Activated CD4-positive, alpha-beta T cell treated with anti-CD3 and anti-CD28 coated beads, Interleukin-2, amount 10 ng/mL, durations not matched to agents 24 days and 14 days (primary cell): ENCODE measurements around the gene SLC35F1. TPM values are rescaled to one million over a fixed set of nuclear protein-coding genes. Genes with fewer than 3 reads are reported as not detected.

Experiments
- DNase-seq: peaks from one replicate; pipeline ENCODE4 v3.0.0; 2022
- H3K27ac Mint-ChIP-seq: one replicate; pipeline ENCODE4 v1.8.0; 2022; ENCODE audit warnings: mild to moderate bottlenecking, mixed read lengths
- H3K27me3 Mint-ChIP-seq: one replicate; pipeline ENCODE4 v1.8.0; 2022; ENCODE audit warnings: mixed read lengths
- H3K36me3 Mint-ChIP-seq: one replicate; pipeline ENCODE4 v1.8.0; 2022; ENCODE audit warnings: low read depth, mild to moderate bottlenecking, mixed read lengths
- H3K4me1 Mint-ChIP-seq: one replicate; pipeline ENCODE4 v1.8.0; 2021; ENCODE audit warnings: mixed read lengths
- H3K4me3 Mint-ChIP-seq: one replicate; pipeline ENCODE4 v1.8.0; 2022; ENCODE audit warnings: mild to moderate bottlenecking, moderate library complexity, mixed read lengths
- H3K9me3 Mint-ChIP-seq: one replicate; pipeline ENCODE4 v1.8.0; 2021; ENCODE audit warnings: mixed read lengths
- intact Hi-C: fragments of 100-400 bp; cut with micrococcal nuclease; formaldehyde crosslinking; loops from one replicate; pipeline ENCODE4 v1.15.1; 2023
- total RNA-seq: library from RNA; stranded (reverse); gene quantifications from 2 replicates; pipeline ENCODE4 v1.2.3, GENCODE V29; 2022

SLC35F1 gene
- total RNA-seq, 1 donor from 2014 or later: 0.05 TPM

DNA sequence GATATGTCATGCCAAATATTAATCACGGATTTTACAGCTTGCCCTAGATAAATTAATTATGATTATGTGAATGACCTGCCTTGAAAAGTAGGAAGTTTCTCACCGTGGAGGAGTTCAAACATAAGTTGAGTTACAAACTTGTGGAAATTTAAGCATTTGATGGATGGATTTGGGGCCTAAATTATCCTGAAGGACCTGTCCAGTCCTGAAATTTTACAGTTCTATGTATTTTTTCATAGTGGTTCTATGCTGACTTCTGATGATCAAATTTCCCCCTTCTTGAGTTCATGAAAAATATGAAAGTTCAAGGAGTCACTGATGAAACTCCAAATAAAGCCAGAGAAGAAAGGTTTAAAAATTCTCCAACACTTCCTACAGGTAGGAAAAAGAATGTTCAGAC, 178.6 kb downstream of the SLC35F1 start:
- Mint-ChIP-seq H3K27ac (no peak overlapping the region), H3K4me1 (no peaks in the 10 kb centered on the region), H3K36me3 (no peaks in the 10 kb centered on the region), H3K27me3 (peaks cover 3% of the 10 kb centered on the region), H3K9me3 (no peaks in the 10 kb centered on the region), H3K4me3 (no peak overlapping the region)
- DNase-seq: no peak
- intact Hi-C loops: no loop called here

DNA sequence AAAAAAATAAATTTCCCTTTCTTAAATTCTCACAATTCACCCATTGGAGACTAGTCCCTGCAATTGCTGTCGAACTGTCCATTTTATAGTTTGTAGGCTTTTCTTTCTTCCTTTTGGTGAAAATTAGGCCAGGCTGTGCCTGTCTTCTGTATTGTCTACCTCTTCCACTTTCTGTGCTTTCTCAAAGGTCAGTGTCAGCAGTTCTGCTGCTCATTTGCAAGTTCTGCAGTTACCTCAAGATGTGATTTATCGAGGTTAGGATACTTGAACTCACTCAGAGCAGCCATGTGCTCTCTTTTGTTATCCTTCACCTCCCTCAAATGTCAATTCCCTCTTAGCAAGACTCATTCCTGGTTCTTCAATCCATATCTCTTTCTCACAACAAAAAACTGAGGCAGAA, 179.1 kb downstream of the SLC35F1 start:
- H3K27ac Mint-ChIP-seq: no peak overlapping the region
- H3K4me3 Mint-ChIP-seq: no peak overlapping the region
- intact Hi-C loops: no loop called here
- H3K36me3 Mint-ChIP-seq: no peaks in the 10 kb centered on the region
- no peaks in the 10 kb centered on the region for H3K4me1 Mint-ChIP-seq
- H3K27me3 Mint-ChIP-seq: peaks cover 3% of the 10 kb centered on the region
- no peak for DNase-seq
- no peaks in the 10 kb centered on the region for H3K9me3 Mint-ChIP-seq

DNA sequence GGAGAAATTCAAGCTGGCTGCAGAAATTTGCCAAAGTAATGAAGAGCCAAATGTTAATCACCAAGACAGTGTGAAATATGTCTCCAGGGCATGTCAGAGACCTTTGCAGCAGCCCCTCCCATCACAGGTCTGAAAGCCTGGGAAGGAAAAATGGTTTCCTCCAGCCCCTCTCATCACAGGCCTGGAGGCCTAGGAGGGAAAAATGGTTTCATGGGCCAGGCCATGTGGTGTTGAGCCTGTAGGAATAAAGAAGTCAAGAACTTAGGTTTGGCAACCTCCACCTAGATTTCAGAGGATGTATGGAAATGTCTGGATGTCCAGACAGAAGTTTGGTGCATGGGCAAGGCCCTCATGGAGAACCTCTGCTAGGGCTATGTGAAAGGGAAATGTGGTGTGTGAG, 185.0 kb downstream of the SLC35F1 start:
- intact Hi-C loops: no loop called here
- H3K9me3 Mint-ChIP-seq: peaks cover 11% of the 10 kb centered on the region
- no peak for DNase-seq
- H3K27ac Mint-ChIP-seq: no peak overlapping the region
- no peak overlapping the region for H3K4me3 Mint-ChIP-seq
- H3K4me1 Mint-ChIP-seq: no peaks in the 10 kb centered on the region
- no peaks in the 10 kb centered on the region for H3K36me3 Mint-ChIP-seq
- no peaks in the 10 kb centered on the region for H3K27me3 Mint-ChIP-seq

DNA sequence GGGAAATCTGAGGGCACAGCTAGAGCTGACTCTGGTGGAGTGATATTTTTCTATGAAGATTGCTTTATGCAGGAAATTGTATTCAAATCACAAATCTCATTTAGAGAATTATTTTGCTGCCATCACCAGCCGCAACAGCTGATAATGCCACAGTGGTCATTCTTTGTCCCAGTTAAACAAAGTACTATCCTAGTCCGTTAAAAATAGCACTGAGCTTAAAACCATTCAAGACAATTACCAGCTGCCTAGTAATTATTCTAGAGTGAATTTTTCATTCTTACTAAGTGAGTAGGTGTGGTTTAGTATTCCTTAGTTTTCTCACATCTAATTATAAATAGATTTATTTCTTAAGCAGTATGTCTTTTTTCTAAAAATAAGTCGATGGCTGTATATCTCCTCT, 190.5 kb downstream of the SLC35F1 start:
- Mint-ChIP-seq H3K9me3 (peaks cover 7% of the 10 kb centered on the region), H3K27ac (no peak overlapping the region), H3K27me3 (no peaks in the 10 kb centered on the region), H3K4me3 (no peak overlapping the region), H3K36me3 (no peaks in the 10 kb centered on the region), H3K4me1 (no peaks in the 10 kb centered on the region)
- DNase-seq: no peak
- intact Hi-C loops: no loop called here

DNA sequence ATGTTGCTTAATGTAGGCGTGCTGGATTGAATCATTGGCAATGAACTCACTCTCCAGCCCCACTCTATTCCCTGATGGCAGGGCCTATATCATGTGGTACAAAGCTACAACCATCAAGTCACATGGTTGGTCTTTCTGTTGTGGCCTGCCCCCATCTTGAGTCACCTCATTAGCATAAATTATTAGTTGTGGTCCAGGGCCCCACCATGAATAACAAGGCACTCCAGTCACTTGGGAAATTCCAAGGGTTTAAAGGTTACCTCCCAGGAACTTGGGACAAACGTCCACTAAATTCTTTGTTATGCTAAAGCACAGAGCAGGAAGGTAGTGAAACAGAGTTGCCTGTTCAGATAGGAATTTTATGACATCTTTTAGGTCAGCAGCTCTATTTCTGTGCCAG, 193.7 kb downstream of the SLC35F1 start:
- Mint-ChIP-seq H3K27ac (no peak overlapping the region), H3K4me1 (no peaks in the 10 kb centered on the region), H3K36me3 (no peaks in the 10 kb centered on the region), H3K9me3 (no peaks in the 10 kb centered on the region), H3K27me3 (no peaks in the 10 kb centered on the region), H3K4me3 (no peak overlapping the region)
- intact Hi-C loops: no loop called here
- no peak for DNase-seq

DNA sequence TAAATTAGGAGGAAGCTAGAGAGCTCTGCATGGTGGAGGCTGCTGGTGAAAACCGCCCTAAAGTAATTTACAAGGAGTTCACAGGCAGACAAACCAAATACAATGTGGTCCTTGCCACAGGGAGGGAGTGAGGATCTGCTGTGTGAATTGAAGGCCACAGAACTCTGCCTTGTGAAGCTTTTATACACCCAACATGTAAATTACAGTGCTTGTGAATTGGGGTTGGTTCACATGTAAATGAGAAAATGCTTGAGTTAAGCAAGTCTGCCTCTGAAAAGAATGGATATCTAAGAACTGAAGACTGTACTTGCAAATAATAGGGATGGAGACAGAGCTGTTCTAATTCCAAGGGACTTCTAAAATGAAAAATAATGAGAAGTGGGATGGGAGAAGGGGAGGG, 194.2 kb downstream of the SLC35F1 start:
- H3K4me3 Mint-ChIP-seq: no peak overlapping the region
- DNase-seq: no peak
- no peaks in the 10 kb centered on the region for H3K36me3 Mint-ChIP-seq
- intact Hi-C loops: no loop called here
- no peaks in the 10 kb centered on the region for H3K4me1 Mint-ChIP-seq
- no peak overlapping the region for H3K27ac Mint-ChIP-seq
- no peaks in the 10 kb centered on the region for H3K9me3 Mint-ChIP-seq
- H3K27me3 Mint-ChIP-seq: no peaks in the 10 kb centered on the region

DNA sequence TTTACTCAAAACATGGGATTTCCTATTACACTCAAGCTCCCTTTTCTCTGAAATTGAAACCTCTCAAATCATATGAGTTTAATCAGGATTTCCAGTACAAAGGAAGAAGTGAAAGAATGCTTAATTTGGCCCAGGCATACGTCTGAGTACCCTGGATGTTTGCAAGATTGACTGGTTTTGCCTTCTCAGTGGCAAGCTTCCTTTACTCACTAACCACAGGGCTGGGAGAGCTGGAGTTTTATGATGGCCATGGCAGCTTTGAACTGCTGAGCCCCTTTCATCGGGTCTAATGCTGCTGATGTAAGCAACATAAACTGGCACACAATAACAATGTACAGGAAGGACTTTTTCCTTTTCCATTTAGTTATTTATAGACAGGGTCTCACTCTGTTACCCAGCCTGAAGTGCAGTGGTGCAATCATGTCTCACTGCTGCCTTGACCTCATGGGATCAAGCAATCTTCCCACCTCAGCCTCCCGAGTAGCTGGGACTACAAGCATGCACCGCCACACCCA, 194.8 kb downstream of the SLC35F1 start:
- H3K9me3 Mint-ChIP-seq: no peaks in the 10 kb centered on the region
- no peak overlapping the region for H3K4me3 Mint-ChIP-seq
- no peaks in the 10 kb centered on the region for H3K4me1 Mint-ChIP-seq
- no peaks in the 10 kb centered on the region for H3K36me3 Mint-ChIP-seq
- DNase-seq: no peak
- H3K27me3 Mint-ChIP-seq: no peaks in the 10 kb centered on the region
- no peak overlapping the region for H3K27ac Mint-ChIP-seq
- intact Hi-C loops: no loop called here

DNA sequence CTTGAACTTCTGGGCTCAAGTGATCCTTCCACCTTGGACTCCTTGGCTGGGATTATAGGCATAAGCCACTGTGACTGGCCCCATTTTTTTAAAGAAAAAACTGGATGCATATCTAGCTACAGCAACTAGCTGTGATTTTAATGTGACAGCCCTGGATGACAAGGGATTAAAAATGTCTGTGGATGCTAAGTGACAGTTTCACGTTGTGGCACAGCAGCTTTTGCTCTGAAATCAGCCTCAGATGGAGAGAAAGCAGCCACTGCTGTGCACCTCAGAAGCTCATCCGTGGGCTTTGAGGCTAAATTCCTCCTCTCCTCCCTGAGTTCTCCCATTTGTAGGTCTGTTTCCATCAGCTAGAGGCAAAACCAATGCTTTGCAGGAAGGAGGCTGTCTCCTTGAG, 195.3 kb downstream of the SLC35F1 start:
- H3K4me1 Mint-ChIP-seq: no peaks in the 10 kb centered on the region
- H3K36me3 Mint-ChIP-seq: no peaks in the 10 kb centered on the region
- no peak for DNase-seq
- intact Hi-C loops: no loop called here
- H3K27me3 Mint-ChIP-seq: no peaks in the 10 kb centered on the region
- H3K27ac Mint-ChIP-seq: no peak overlapping the region
- no peak overlapping the region for H3K4me3 Mint-ChIP-seq
- no peaks in the 10 kb centered on the region for H3K9me3 Mint-ChIP-seq

DNA sequence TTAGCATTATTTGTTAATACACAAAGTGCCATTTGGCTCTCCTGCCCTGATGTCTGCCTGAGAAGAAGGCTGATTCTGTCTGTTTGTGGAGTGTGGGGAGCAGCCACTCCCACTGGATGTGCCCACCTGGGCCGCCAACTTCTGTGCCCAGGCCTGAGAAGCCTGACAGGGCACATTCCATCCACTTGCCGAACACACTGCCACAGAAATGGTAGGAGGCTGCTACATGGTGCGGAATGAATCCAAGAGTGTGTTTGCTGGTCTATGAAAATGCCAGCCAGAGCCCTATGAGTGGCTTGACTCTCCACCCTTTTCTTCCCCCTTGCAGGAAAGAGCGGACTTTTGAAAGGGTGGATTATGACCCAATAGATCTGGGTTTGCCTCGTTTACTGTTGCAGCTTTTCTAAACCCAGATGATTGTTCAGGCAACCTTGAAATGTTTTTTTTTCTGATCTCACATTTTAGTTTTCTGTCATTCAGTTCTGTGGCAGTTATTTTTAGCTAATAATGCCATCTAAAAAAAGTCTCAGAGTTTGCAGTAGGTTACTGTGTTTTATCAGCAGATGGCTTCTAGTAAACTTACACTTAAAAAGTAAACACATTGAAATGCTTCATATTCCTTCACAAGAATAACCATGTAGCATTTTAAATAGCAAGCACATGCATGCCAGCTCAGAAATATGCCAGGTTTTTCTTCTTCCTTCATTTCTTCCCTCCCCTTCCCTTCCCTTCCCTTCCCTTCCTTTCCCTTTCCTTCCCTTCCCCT, 196.5 kb downstream of the SLC35F1 start:
- no peak for DNase-seq
- H3K27ac Mint-ChIP-seq: no peak overlapping the region
- no peaks in the 10 kb centered on the region for H3K27me3 Mint-ChIP-seq
- no peaks in the 10 kb centered on the region for H3K36me3 Mint-ChIP-seq
- intact Hi-C loops: no loop called here
- H3K4me3 Mint-ChIP-seq: no peak overlapping the region
- no peaks in the 10 kb centered on the region for H3K9me3 Mint-ChIP-seq
- H3K4me1 Mint-ChIP-seq: no peaks in the 10 kb centered on the region

DNA sequence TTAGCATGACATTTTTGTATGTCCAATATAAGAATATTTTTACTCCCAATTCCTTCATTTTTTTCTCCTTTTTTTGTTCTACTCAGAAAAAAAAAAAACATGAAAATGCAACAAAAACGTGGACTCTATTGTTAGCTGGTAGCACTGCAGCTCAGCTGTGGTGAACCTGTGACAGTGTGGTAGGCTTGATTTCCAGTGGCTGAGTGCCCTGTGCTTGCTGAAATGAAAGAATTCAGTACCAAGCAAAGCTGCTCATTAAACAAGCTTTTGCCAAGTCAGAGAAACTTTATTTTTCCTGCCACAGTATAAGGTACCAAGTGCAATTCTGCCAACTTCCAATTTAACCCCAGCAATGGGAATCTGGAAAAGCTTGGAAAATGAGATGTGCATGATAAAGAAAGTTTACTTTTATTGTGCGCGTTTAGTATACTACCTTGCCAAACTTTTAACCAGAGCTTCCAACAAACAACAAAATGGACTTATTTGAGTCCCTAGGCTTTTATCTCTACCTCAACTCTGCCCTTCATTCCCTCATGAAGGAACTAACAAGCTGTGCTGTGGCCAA, 215.2 kb downstream of the SLC35F1 start:
- H3K27me3 Mint-ChIP-seq: peaks cover 3% of the 10 kb centered on the region
- no peak overlapping the region for H3K27ac Mint-ChIP-seq
- H3K36me3 Mint-ChIP-seq: no peaks in the 10 kb centered on the region
- intact Hi-C loops: no loop called here
- H3K4me3 Mint-ChIP-seq: no peak overlapping the region
- H3K9me3 Mint-ChIP-seq: no peaks in the 10 kb centered on the region
- H3K4me1 Mint-ChIP-seq: no peaks in the 10 kb centered on the region
- no peak for DNase-seq

DNA sequence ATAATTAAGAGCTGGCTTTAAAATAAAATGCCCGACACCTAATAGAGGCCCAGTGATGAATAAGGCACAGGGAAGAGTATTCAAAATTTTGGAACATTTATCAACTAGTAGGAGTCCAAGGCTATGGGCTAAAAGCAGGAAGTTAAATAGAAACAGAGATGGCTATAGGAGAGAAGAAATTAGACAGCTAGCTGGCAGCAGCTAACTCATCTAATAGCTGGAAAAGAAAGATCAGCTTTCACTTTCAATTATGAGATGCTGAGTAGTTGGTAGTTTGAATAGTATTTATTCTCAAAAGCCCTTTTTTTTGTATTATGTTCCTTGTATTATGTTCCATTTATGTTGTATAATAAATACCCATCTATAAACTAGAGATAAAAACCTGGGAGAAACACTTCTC, 215.7 kb downstream of the SLC35F1 start:
- H3K4me1 Mint-ChIP-seq: no peaks in the 10 kb centered on the region
- no peaks in the 10 kb centered on the region for H3K9me3 Mint-ChIP-seq
- no peak overlapping the region for H3K4me3 Mint-ChIP-seq
- no peak overlapping the region for H3K27ac Mint-ChIP-seq
- DNase-seq: no peak
- H3K27me3 Mint-ChIP-seq: peaks cover 3% of the 10 kb centered on the region
- no peaks in the 10 kb centered on the region for H3K36me3 Mint-ChIP-seq
- intact Hi-C loops: no loop called here

DNA sequence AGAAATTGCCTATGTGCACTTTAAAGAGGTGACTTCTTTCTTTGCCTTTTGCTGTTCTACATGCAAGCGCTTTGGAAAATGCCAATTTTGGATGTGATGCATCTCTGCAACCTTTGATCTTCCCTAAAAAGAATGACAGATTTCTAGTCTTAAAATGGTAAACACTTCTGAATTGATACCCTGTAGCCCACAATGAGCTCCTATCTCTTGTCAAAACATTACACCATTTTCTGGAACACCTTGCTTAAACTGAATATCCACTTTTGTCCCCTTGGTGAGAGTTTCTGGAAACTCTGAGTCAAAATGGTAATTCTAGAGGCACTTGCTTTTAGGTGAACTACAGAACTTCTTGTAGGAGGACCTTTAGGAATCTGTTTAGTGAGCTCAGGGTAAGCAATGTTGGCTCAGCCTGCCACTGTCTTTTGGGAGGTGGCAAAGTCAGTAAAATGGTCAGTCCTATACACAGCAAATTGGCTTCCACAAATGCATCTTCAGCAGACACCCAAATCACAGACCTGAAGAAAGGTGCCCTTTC, 216.5 kb downstream of the SLC35F1 start:
- H3K4me3 Mint-ChIP-seq: no peak overlapping the region
- H3K27me3 Mint-ChIP-seq: peaks cover 3% of the 10 kb centered on the region
- no peak for DNase-seq
- no peak overlapping the region for H3K27ac Mint-ChIP-seq
- H3K4me1 Mint-ChIP-seq: no peaks in the 10 kb centered on the region
- H3K9me3 Mint-ChIP-seq: no peaks in the 10 kb centered on the region
- no peaks in the 10 kb centered on the region for H3K36me3 Mint-ChIP-seq
- intact Hi-C loops: no loop called here

DNA sequence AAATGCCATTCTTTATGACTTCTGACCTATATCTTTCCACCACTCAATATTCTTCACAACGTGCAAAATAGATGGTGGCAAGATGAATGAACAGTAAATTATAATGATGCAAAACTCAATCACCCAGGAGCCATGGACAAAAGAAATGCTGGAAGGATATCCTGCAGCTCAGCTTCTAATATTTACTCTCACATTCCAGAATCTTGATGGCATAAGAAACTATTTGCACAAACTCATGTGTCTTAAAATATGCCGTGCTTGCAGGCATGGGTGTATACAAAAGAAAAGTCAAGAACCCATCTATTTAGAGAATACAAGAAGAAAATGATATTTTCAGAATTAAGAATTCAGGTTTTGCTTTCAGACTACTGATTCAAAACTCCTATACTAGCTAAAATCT, 217.8 kb downstream of the SLC35F1 start:
- no peak overlapping the region for H3K27ac Mint-ChIP-seq
- H3K4me1 Mint-ChIP-seq: no peaks in the 10 kb centered on the region
- no peaks in the 10 kb centered on the region for H3K36me3 Mint-ChIP-seq
- DNase-seq: no peak
- H3K9me3 Mint-ChIP-seq: no peaks in the 10 kb centered on the region
- H3K27me3 Mint-ChIP-seq: peaks cover 2% of the 10 kb centered on the region
- intact Hi-C loops: no loop called here
- H3K4me3 Mint-ChIP-seq: no peak overlapping the region

DNA sequence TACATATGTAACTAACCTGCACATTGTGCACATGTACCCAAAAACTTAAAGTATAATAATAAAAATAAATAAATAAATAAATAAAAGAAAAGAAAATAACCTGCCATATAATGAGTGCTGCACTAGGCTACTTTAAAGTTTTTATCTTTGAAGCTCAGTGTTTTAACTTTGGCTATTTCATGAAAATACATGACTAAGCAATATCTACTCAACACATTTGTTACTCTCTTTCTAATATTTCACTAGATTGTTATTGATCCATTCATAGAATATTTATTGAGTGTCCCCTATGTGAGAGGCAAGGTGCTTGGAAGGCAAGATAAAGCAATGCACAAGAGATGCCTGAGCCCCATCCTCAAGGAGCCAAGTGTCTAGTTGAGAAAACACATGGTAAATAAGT, 221.7 kb downstream of the SLC35F1 start:
- Mint-ChIP-seq H3K4me1 (no peaks in the 10 kb centered on the region), H3K4me3 (no peak overlapping the region), H3K27me3 (peaks cover 2% of the 10 kb centered on the region), H3K9me3 (no peaks in the 10 kb centered on the region), H3K27ac (no peak overlapping the region), H3K36me3 (no peaks in the 10 kb centered on the region)
- intact Hi-C loops: no loop called here
- no peak for DNase-seq
